Caco-2 (cell line): Measurements from ENCODE around the gene ALG3. TPM values are rescaled to one million over a fixed set of nuclear protein-coding genes. Genes with fewer than 3 reads are reported as not detected.

Source experiments
- BruUV-seq: library from RNA; stranded (reverse); fragments of 400-500 nt; replicated peaks from 2 replicates; lab custom pipeline; 2021; lab: Mats Ljungman, UMichigan
- CTCF ChIA-PET: fragments of 300-600 bp; sonication (Branson Sonifier 250); formaldehyde crosslinking; loops from one replicate; lab custom pipeline; 2022; ENCODE audit warnings: antibody characterized with exemption; lab: Charles Lee
- POLR2A ChIA-PET: fragments of 300-600 bp; sonication (Branson Sonifier 250); formaldehyde crosslinking; loops from one replicate; lab custom pipeline; 2022; ENCODE audit warnings: antibody characterized with exemption; lab: Charles Lee
- DNase-seq, 2 experiments: peaks; one replicate each; pipeline versions ENCODE4 v3.0.0 to v3.0.0-alpha.2; 2020 to 2022
- H3K27me3 ChIP-seq: replicated peaks from 2 replicates; pipeline ENCODE4 v1.6.0; 2011; ENCODE audit warnings: low read length; ENCODE audit not compliant: control insufficient read depth, insufficient read depth
- H3K36me3 ChIP-seq: 2 replicates; pipeline ENCODE4 v1.5.1; 2011; ENCODE audit warnings: low read length; ENCODE audit not compliant: control insufficient read depth, insufficient read depth
- H3K4me1 ChIP-seq: fragments of 250-450 bp; sonication (Bioruptor Pico); 2 replicates; pipeline ENCODE4 v1.5.1; 2020; ENCODE audit warnings: mild to moderate bottlenecking
- H3K4me3 ChIP-seq: 2 replicates; pipeline ENCODE4 v1.5.1; 2011; ENCODE audit warnings: low read depth, mild to moderate bottlenecking, control low read depth, low read length
- H3K9me3 ChIP-seq: fragments of 250-450 bp; sonication (Bioruptor Pico); 2 replicates; pipeline ENCODE4 v1.5.1; 2020; ENCODE audit warnings: mild to moderate bottlenecking, moderate library complexity
- H3K27ac Mint-ChIP-seq: one replicate; pipeline ENCODE4 v1.8.0; 2022; ENCODE audit warnings: mixed read lengths; ENCODE audit not compliant: unreplicated experiment
- H3K27me3 Mint-ChIP-seq: one replicate; pipeline ENCODE4 v1.8.0; 2022; ENCODE audit warnings: mixed read lengths; ENCODE audit not compliant: insufficient read depth, unreplicated experiment
- H3K36me3 Mint-ChIP-seq: one replicate; pipeline ENCODE4 v1.8.0; 2022; ENCODE audit warnings: mild to moderate bottlenecking, mixed read lengths; ENCODE audit not compliant: insufficient read depth, unreplicated experiment
- H3K4me1 Mint-ChIP-seq: one replicate; pipeline ENCODE4 v1.8.0; 2022; ENCODE audit warnings: low read depth, mixed read lengths; ENCODE audit not compliant: unreplicated experiment
- H3K4me3 Mint-ChIP-seq: one replicate; pipeline ENCODE4 v1.8.0; 2022; ENCODE audit warnings: mild to moderate bottlenecking, moderate library complexity, mixed read lengths; ENCODE audit not compliant: unreplicated experiment
- H3K9me3 Mint-ChIP-seq: one replicate; pipeline ENCODE4 v1.8.0; 2022; ENCODE audit warnings: mixed read lengths; ENCODE audit not compliant: unreplicated experiment
- intact Hi-C: fragments of 100-400 bp; cut with micrococcal nuclease; formaldehyde crosslinking; loops from one replicate; pipeline ENCODE4 v1.10.0; 2022; ENCODE audit not compliant: unreplicated experiment
- total RNA-seq: library from RNA; stranded (reverse); gene quantifications from 2 replicates; pipeline ENCODE4 v1.2.3, GENCODE V29; 2022
- TF ChIP-seq, protein P1 (sequence below), 2 experiments: fragments of 200-600 bp in 1 of 2; IDR thresholded peaks; 1 replicate in 1 of 2; 2 replicates in 1 of 2; pipeline versions ENCODE4 v1.5.1 to v1.8.0; 2011 to 2022; ENCODE audit warnings: antibody characterized with exemption in 1 of 2, control low read depth in 1 of 2, inconsistent platforms in 1 of 2, low read depth in 1 of 2, low read length in 1 of 2, mild to moderate bottlenecking in 1 of 2, moderate library complexity in 1 of 2; ENCODE audit not compliant: insufficient read depth in 1 of 2, severe bottlenecking in 1 of 2, unreplicated experiment in 1 of 2

The ALG3 gene
- total RNA-seq, 1 experiment from 2014 or later = 73.4 TPM

DNA sequence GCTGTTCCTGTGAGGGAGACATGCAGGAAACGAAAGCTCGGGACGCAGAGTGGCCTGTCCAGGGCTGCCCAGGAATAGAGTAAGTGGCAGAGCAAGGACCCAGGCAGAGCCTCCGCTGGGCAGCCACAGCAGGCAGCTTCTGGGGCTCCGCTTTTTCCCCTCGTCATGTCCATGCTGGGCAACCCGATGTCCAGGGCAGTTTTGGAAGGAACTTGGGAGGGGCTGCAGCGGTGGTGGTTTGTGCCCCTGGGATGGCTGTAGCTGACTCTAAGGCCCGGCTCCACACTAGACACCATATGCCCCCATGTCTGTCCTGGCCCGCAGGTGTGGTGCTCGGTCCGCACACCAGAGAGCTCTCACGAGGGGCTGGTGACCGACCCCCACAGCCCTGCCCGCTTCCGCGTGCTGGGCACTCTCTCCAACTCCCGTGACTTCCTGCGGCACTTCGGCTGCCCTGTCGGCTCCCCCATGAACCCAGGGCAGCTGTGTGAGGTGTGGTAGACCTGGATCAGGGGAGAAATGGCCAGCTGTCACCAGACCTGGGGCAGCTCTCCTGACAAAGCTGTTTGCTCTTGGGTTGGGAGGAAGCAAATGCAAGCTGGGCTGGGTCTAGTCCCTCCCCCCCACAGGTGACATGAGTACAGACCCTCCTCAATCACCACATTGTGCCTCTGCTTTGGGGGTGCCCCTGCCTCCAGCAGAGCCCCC lies 43.1 kb upstream of the ALG3 start:
- H3K4me3 ChIP-seq = no peak overlapping the region
- POLR2A ChIA-PET = no interaction called here

DNA sequence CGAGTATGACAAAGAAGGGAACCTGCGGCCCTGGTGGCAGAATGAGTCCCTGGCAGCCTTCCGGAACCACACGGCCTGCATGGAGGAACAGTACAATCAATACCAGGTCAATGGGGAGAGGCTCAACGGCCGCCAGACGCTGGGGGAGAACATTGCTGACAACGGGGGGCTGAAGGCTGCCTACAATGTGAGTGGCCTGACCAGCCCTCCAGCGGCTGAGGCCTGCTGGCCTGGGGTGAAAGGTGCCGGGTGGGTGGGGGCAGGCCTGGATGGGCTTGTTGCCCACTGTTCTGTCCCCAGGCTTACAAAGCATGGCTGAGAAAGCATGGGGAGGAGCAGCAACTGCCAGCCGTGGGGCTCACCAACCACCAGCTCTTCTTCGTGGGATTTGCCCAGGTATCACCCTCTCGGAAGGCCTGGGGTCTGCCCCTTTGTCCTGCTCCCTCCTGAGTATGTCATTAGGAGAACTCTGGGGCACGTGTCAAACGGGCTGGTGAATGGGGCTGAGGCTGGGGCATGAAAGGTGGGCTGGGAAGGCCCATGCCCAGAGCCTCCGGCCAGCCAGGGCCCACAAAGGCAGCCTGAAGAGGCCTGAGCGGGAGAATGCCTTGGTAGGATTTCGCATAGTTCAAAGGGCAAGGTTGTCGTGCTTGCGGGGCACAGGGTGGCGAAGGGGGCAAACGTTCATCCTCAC lies 42.4 kb upstream of the ALG3 start:
- no TSS peak for BruUV-seq
- H3K36me3 ChIP-seq = no peaks in the 10 kb centered on the region
- no peak for DNase-seq
- H3K4me1 ChIP-seq = no peaks in the 10 kb centered on the region
- no peak overlapping the region for H3K4me3 ChIP-seq
- Mint-ChIP-seq H3K4me3 (no peak overlapping the region), H3K27ac (no peak overlapping the region), H3K27me3 (peaks cover 1% of the 10 kb centered on the region), H3K36me3 (no peaks in the 10 kb centered on the region), H3K4me1 (no peaks in the 10 kb centered on the region), H3K9me3 (no peaks in the 10 kb centered on the region)
- ChIA-PET POLR2A (no interaction called here), CTCF (no interaction called here)
- TF ChIP-seq, protein P1, sequence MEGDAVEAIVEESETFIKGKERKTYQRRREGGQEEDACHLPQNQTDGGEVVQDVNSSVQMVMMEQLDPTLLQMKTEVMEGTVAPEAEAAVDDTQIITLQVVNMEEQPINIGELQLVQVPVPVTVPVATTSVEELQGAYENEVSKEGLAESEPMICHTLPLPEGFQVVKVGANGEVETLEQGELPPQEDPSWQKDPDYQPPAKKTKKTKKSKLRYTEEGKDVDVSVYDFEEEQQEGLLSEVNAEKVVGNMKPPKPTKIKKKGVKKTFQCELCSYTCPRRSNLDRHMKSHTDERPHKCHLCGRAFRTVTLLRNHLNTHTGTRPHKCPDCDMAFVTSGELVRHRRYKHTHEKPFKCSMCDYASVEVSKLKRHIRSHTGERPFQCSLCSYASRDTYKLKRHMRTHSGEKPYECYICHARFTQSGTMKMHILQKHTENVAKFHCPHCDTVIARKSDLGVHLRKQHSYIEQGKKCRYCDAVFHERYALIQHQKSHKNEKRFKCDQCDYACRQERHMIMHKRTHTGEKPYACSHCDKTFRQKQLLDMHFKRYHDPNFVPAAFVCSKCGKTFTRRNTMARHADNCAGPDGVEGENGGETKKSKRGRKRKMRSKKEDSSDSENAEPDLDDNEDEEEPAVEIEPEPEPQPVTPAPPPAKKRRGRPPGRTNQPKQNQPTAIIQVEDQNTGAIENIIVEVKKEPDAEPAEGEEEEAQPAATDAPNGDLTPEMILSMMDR (IDR thresholded peaks at IDR 0.05; ENCODE audit: insufficient read depth in 1 of 2, low read depth in 1 of 2, low read length in 1 of 2, severe bottlenecking in 1 of 2, unreplicated experiment in 1 of 2) = no peak
- H3K9me3 ChIP-seq = no peaks in the 10 kb centered on the region
- intact Hi-C loops = no loop called here
- no peaks in the 10 kb centered on the region for H3K27me3 ChIP-seq

More for the DNA sequence above, 43.1 kb upstream of the ALG3 start:
- TF ChIP-seq, protein P1 (IDR thresholded peaks at IDR 0.05; ENCODE audit: insufficient read depth in 1 of 2, low read depth in 1 of 2, low read length in 1 of 2, severe bottlenecking in 1 of 2, unreplicated experiment in 1 of 2) = no peak
- no peaks in the 10 kb centered on the region for H3K9me3 Mint-ChIP-seq
- H3K36me3 Mint-ChIP-seq = no peaks in the 10 kb centered on the region
- no peak for DNase-seq
- H3K27me3 ChIP-seq = no peaks in the 10 kb centered on the region
- CTCF ChIA-PET = no interaction called here
- H3K27me3 Mint-ChIP-seq = no peaks in the 10 kb centered on the region
- BruUV-seq = no TSS peak
- H3K4me3 Mint-ChIP-seq = no peak overlapping the region
- no peaks in the 10 kb centered on the region for H3K4me1 ChIP-seq
- H3K36me3 ChIP-seq = no peaks in the 10 kb centered on the region
- no peaks in the 10 kb centered on the region for H3K4me1 Mint-ChIP-seq
- intact Hi-C loops = no loop called here
- no peaks in the 10 kb centered on the region for H3K9me3 ChIP-seq
- no peak overlapping the region for H3K27ac Mint-ChIP-seq

DNA sequence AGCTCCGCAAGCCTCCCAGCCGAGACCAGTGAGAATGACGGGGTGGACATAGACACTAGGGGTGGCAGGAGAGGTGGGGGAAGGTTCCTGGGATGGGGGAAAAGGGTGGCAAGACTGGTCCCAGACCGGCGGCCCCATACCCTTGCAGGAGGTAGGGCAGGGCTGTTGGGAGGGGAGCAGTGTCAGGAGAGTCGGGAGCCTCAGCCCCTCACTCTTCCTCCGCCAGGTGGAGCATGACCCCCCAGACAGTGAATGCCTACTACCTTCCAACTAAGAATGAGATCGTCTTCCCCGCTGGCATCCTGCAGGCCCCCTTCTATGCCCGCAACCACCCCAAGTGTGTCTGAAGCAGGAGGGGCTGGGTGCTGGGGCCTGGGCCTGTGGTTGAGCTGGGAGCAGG lies 41.6 kb upstream of the ALG3 start:
- Histone ChIP-seq H3K9me3 (no peaks in the 10 kb centered on the region), H3K27me3 (no peaks in the 10 kb centered on the region), H3K4me1 (no peaks in the 10 kb centered on the region), H3K36me3 (no peaks in the 10 kb centered on the region), H3K4me3 (no peak overlapping the region)
- ChIA-PET CTCF (no interaction called here), POLR2A (no interaction called here)
- DNase-seq = no peak
- H3K27ac Mint-ChIP-seq = no peak overlapping the region
- H3K36me3 Mint-ChIP-seq = no peaks in the 10 kb centered on the region
- BruUV-seq = no TSS peak
- H3K4me1 Mint-ChIP-seq = no peaks in the 10 kb centered on the region
- H3K27me3 Mint-ChIP-seq = peaks cover 4% of the 10 kb centered on the region
- intact Hi-C loops = no loop called here
- TF ChIP-seq, protein P1 (IDR thresholded peaks at IDR 0.05; ENCODE audit: insufficient read depth in 1 of 2, low read depth in 1 of 2, low read length in 1 of 2, severe bottlenecking in 1 of 2, unreplicated experiment in 1 of 2) = no peak
- H3K9me3 Mint-ChIP-seq = no peaks in the 10 kb centered on the region
- no peak overlapping the region for H3K4me3 Mint-ChIP-seq
